Measurements from ENCODE around the gene IRGQ.

- TF ChIP-seq, protein P1, sequence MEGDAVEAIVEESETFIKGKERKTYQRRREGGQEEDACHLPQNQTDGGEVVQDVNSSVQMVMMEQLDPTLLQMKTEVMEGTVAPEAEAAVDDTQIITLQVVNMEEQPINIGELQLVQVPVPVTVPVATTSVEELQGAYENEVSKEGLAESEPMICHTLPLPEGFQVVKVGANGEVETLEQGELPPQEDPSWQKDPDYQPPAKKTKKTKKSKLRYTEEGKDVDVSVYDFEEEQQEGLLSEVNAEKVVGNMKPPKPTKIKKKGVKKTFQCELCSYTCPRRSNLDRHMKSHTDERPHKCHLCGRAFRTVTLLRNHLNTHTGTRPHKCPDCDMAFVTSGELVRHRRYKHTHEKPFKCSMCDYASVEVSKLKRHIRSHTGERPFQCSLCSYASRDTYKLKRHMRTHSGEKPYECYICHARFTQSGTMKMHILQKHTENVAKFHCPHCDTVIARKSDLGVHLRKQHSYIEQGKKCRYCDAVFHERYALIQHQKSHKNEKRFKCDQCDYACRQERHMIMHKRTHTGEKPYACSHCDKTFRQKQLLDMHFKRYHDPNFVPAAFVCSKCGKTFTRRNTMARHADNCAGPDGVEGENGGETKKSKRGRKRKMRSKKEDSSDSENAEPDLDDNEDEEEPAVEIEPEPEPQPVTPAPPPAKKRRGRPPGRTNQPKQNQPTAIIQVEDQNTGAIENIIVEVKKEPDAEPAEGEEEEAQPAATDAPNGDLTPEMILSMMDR (tag by site-specific recombination; IDR thresholded peaks at IDR 0.05) = no peak
- TF ChIP-seq YY1 (tag by site-specific recombination; IDR thresholded peaks at IDR 0.05) = no peak
- no peak for TF ChIP-seq ZNF623 (tag by site-specific recombination; IDR thresholded peaks at IDR 0.05)
- no peak for TF ChIP-seq ZNF138 (tag by site-specific recombination; IDR thresholded peaks at IDR 0.05; ENCODE audit: borderline replicate concordance)
- TF ChIP-seq PATZ1 (tag by site-specific recombination; IDR thresholded peaks at IDR 0.05) = no peak
- TF ChIP-seq ZBTB20 (tag by site-specific recombination; IDR thresholded peaks at IDR 0.05) = no peak
- TF ChIP-seq ZBTB21 (tag by site-specific recombination; IDR thresholded peaks at IDR 0.05) = no peak
These were observed 2.7 kb upstream of the IRGQ start for GRCh38 chr19:43598445-43599240.
